Effector CD4-positive, alpha-beta T cell (primary cell): ENCODE results near the gene BRICD5.
"Not testable (repeated sequence)": the region's sequence is repeated elsewhere in the genome, so short reads cannot be mapped to it uniquely, and the experiment has no call there.

Experiments
- DNase-seq: peaks from one replicate; pipeline ENCODE4 v3.0.0-alpha.2; 2020

BRICD5 gene

GRCh38 chr16:2214719-2214968 lies 4.0 kb upstream of the BRICD5 start, which contains the start of gene PGP:
Gene PGP (minus strand): TSS chr16:2214840. CDS start chr16:2214777, 63 bp downstream.
- no peak for DNase-seq

- DNase-seq, result no peak
Measured at GRCh38 chr16:2213817-2214718, 3.4 kb upstream of the BRICD5 start.

GRCh38 chr16:2212362-2213324 lies 2.0 kb upstream of the BRICD5 start:
- DNase-seq, result no peak

- DNase-seq, result no peak
Measured at GRCh38 chr16:2211923-2212347, 1.3 kb upstream of the BRICD5 start.

- DNase-seq, result no peak
Measured at GRCh38 chr16:2210009-2210332, 692 bp downstream of the BRICD5 start.

GRCh38 chr16:2209258-2210008 lies 1.2 kb downstream of the BRICD5 start:
- DNase-seq, result no peak

GRCh38 chr16:2208772-2209171 lies 1.9 kb downstream of the BRICD5 start:
- no peak for DNase-seq

- no peak for DNase-seq
Measured at GRCh38 chr16:2208308-2208707, 2.4 kb downstream of the BRICD5 start.

GRCh38 chr16:2207872-2208271 lies 2.8 kb downstream of the BRICD5 start:
- no peak for DNase-seq

GRCh38 chr16:2206780-2207433 lies 3.8 kb downstream of the BRICD5 start:
- DNase-seq, result no peak

GRCh38 chr16:2206420-2206779 lies 4.3 kb downstream of the BRICD5 start:
- DNase-seq, result no peak

- DNase-seq, result no peak
Measured at GRCh38 chr16:2205967-2206313, 4.7 kb downstream of the BRICD5 start.

- peak; percentile 91 for DNase-seq
Measured at GRCh38 chr16:2205104-2205966, 5.3 kb downstream of the BRICD5 start, which contains the start of gene MLST8. Gene MLST8 (plus strand): TSS chr16:2205454. CDS start chr16:2206086, 632 bp downstream.

- no peak for DNase-seq
Measured at GRCh38 chr16:2204416-2205103, 6.1 kb downstream of the BRICD5 start.

GRCh38 chr16:2203119-2203688 lies 7.5 kb downstream of the BRICD5 start:
- DNase-seq, result not testable (repeated sequence)

- DNase-seq, result no peak
Measured at GRCh38 chr16:2200313-2200712, 10.3 kb downstream of the BRICD5 start.

- no peak for DNase-seq
Measured at GRCh38 chr16:2199621-2200139, 11.0 kb downstream of the BRICD5 start.

GRCh38 chr16:2199095-2199494 lies 11.6 kb downstream of the BRICD5 start:
- DNase-seq, result no peak

GRCh38 chr16:2198283-2198682 lies 12.4 kb downstream of the BRICD5 start:
- no peak for DNase-seq

- DNase-seq, result no peak
Measured at GRCh38 chr16:2197765-2198164, 12.9 kb downstream of the BRICD5 start.
